GM18867 (cell line): ENCODE data around the gene NFIB.

Experiments
- ATAC-seq: cut with Tn5 transposase; IDR thresholded peaks from one replicate; pipeline ENCODE4 v1.9.1; 2021; ENCODE audit warnings: mild to moderate bottlenecking, moderate library complexity; ENCODE audit not compliant: unreplicated experiment

Gene NFIB

GRCh38 chr9:14307989-14308852 is 5.7 kb downstream of the NFIB start:
- no peak for ATAC-seq

- no peak for ATAC-seq
Observed at GRCh38 chr9:14306672-14307660, 7.0 kb downstream of the NFIB start.

- ATAC-seq: no peak
Observed at GRCh38 chr9:14306188-14306587, 7.8 kb downstream of the NFIB start.

GRCh38 chr9:14304259-14304658 is 9.7 kb downstream of the NFIB start:
- ATAC-seq: no peak

GRCh38 chr9:14303521-14303920 is 10.4 kb downstream of the NFIB start:
- no peak for ATAC-seq

GRCh38 chr9:14303100-14303499 is 10.8 kb downstream of the NFIB start:
- ATAC-seq: no peak

- ATAC-seq: no peak
Observed at GRCh38 chr9:14302405-14302804, 11.5 kb downstream of the NFIB start.

- ATAC-seq: no peak
Observed at GRCh38 chr9:14301583-14302021, 12.3 kb downstream of the NFIB start.

GRCh38 chr9:14301006-14301405 is 12.9 kb downstream of the NFIB start:
- no peak for ATAC-seq

GRCh38 chr9:14300588-14300987 is 13.4 kb downstream of the NFIB start:
- no peak for ATAC-seq

GRCh38 chr9:14300040-14300439 is 13.9 kb downstream of the NFIB start:
- no peak for ATAC-seq

GRCh38 chr9:14298601-14299022 is 15.3 kb downstream of the NFIB start:
- ATAC-seq: no peak

GRCh38 chr9:14296495-14297113 is 17.3 kb downstream of the NFIB start:
- ATAC-seq: no peak

- ATAC-seq: no peak
Observed at GRCh38 chr9:14294659-14295058, 19.3 kb downstream of the NFIB start.

GRCh38 chr9:14293801-14294200 is 20.1 kb downstream of the NFIB start:
- no peak for ATAC-seq

GRCh38 chr9:14292181-14292739 is 21.7 kb downstream of the NFIB start:
- no peak for ATAC-seq

GRCh38 chr9:14289916-14290315 is 24.0 kb downstream of the NFIB start:
- no peak for ATAC-seq

- no peak for ATAC-seq
Observed at GRCh38 chr9:14288433-14288832, 25.5 kb downstream of the NFIB start.

GRCh38 chr9:14286121-14286520 is 27.8 kb downstream of the NFIB start:
- no peak for ATAC-seq

- ATAC-seq: no peak
Observed at GRCh38 chr9:14283276-14283675, 30.7 kb downstream of the NFIB start.

- no peak for ATAC-seq
Observed at GRCh38 chr9:14281876-14282275, 32.1 kb downstream of the NFIB start.
